ENCODE measurements around the gene BEND3.
"Not testable (repeated sequence)": the region's sequence is repeated elsewhere in the genome, so short reads cannot be mapped to it uniquely, and the experiment has no call there.

Gene BEND3

GRCh38 chr6:107026965-107027364, 88.3 kb downstream of the BEND3 start:
- no peak for DNase-seq

GRCh38 chr6:107021446-107022185, 93.7 kb downstream of the BEND3 start:
- DNase-seq: no peak

GRCh38 chr6:107020239-107020638, 95.1 kb downstream of the BEND3 start:
- DNase-seq: no peak

- DNase-seq: not testable (repeated sequence)
Observed at GRCh38 chr6:107019628-107020027, 95.7 kb downstream of the BEND3 start.

GRCh38 chr6:107019047-107019446, 96.3 kb downstream of the BEND3 start:
- no peak for DNase-seq

Data from NCI-H226 (cell line).